Stomach (tissue), 9 donors: ENCODE results near the gene UPF2. TPM values are rescaled to one million over a fixed set of nuclear protein-coding genes. Genes with fewer than 3 reads are reported as not detected.
"Not testable (repeated sequence)": the region's sequence is repeated elsewhere in the genome, so short reads cannot be mapped to it uniquely, and the experiment has no call there.

ENCODE experiments used
- DNase-seq, 2 donors: peaks; one replicate each; pipeline versions ENCODE4 v3.0.0 to v3.0.0-alpha.2; 2013 to 2019
- H3K27ac ChIP-seq, 5 donors: fragments of 200-600 bp in 4 of 5; sonication (generic) in 4 of 5; one replicate each; pipeline ENCODE4 v1.5.1; 2013 to 2019; ENCODE audit warnings: mild to moderate bottlenecking in 1 of 5, moderate library complexity in 1 of 5
- H3K27me3 ChIP-seq, 3 donors: fragments of 200-600 bp; sonication (generic); one replicate each; pipeline ENCODE4 v1.5.1; 2017 to 2019; ENCODE audit warnings: mixed run types in 1 of 3
- H3K36me3 ChIP-seq, 4 donors: fragments of 200-600 bp; sonication (generic); 1 replicate in 3 of 4; 2 replicates in 1 of 4; pipeline ENCODE4 v1.5.1; 2016 to 2019
- H3K4me1 ChIP-seq, 4 donors: fragments of 200-600 bp; sonication (generic); one replicate each; pipeline ENCODE4 v1.5.1; 2016 to 2019
- H3K4me3 ChIP-seq, 4 donors: fragments of 200-600 bp; sonication (generic) in 3 of 4; one replicate each; pipeline ENCODE4 v1.5.1; 2016 to 2019; ENCODE audit warnings: mild to moderate bottlenecking in 1 of 4
- H3K9me3 ChIP-seq, 4 donors: fragments of 200-600 bp; sonication (generic); one replicate each; pipeline ENCODE4 v1.5.1; 2016 to 2019
- CTCF ChIP-seq, 7 experiments: fragments of 450-650 bp in 4 of 7; fragments of 200-600 bp in 3 of 7; sonication (generic) in 3 of 7; IDR thresholded peaks; one replicate each; pipeline ENCODE4 v1.5.1; 2016 to 2019; ENCODE audit warnings: antibody characterized with exemption in 7 of 7, control low read depth in 2 of 7, mild to moderate bottlenecking in 1 of 7
- EP300 ChIP-seq: sonication (generic); formaldehyde crosslinking; IDR thresholded peaks from one replicate; pipeline ENCODE4 v1.6.1; 2017; ENCODE audit warnings: antibody characterized with exemption
- POLR2A ChIP-seq, 4 donors: fragments of 450-650 bp; IDR thresholded peaks; one replicate each; pipeline ENCODE4 v1.6.1; 2016; ENCODE audit warnings: antibody characterized with exemption in 4 of 4, control low read depth in 2 of 4, mild to moderate bottlenecking in 1 of 4, moderate library complexity in 1 of 4
- POLR2AphosphoS5 ChIP-seq, 3 donors: sonication (generic); formaldehyde crosslinking; IDR thresholded peaks; one replicate each; pipeline ENCODE4 v1.6.1; 2016; ENCODE audit warnings: antibody characterized with exemption in 3 of 3
- WGBS, 5 donors: extraction: QIAGEN DNeasy Blood & Tissue Kit in 3 of 5; methylation state at CpG; one replicate each; pipeline versions ENCODE4 v1.1.5 to v1.1.7; 2013 to 2018; 5-methylcytosine and 5-hydroxymethylcytosine counted together
- intact Hi-C: fragments of 100-400 bp; cut with DNase I; formaldehyde crosslinking; loops from one replicate; pipeline ENCODE4 v1.15.1; 2023; ENCODE audit warnings: low total_unique reads
- polyA plus RNA-seq, 3 donors: library from polyadenylated mRNA; stranded (reverse); fragments of 200-250 nt; gene quantifications; one replicate each; pipeline ENCODE4 v1.2.3, GENCODE V29; 2013
- total RNA-seq, 5 donors: library from RNA; depleted of rRNA; stranded (reverse); fragments of >200 nt; gene quantifications; one replicate each; pipeline versions ENCODE4 v1.1.0 to v1.2.3, GENCODE V29; 2014 to 2016
- donor health status: healthy with polysubstance abuse.
- donor health status: Bipolar disorder and iron deficiency.
- donor health status: healthy.

The UPF2 gene
- total and polyA plus RNA-seq, 8 donors, result 8.7 to 48.6 (median 17.2) TPM

- Histone ChIP-seq H3K27ac (no peak overlapping the region), H3K4me3 (no peak overlapping the region), H3K4me1 (peaks cover 0 to 5% (median 2%) of the 10 kb centered on the region in 4 donors), H3K27me3 (no peaks in the 10 kb centered on the region), H3K9me3 (no peaks in the 10 kb centered on the region), H3K36me3 (no peaks in the 10 kb centered on the region)
- intact Hi-C loops, result no loop called here
- TF ChIP-seq POLR2AphosphoS5 (IDR thresholded peaks at IDR 0.05) (no peak), CTCF (IDR thresholded peaks at IDR 0.05) (no peak), POLR2A (IDR thresholded peaks at IDR 0.05) (no peak), EP300 (no peak)
- DNase-seq, result no peak
- 90 to 95% (median 91%) methylated on average over 31 to 47 of the region's 47 CpGs for WGBS, 5 donors
Observed at GRCh38 chr10:11894381-11895107, 148.1 kb downstream of the UPF2 start.

GRCh38 chr10:11893749-11894278 lies 148.8 kb downstream of the UPF2 start:
- Histone ChIP-seq H3K36me3 (no peaks in the 10 kb centered on the region), H3K4me1 (peaks cover 0 to 5% (median 2%) of the 10 kb centered on the region in 4 donors), H3K27me3 (no peaks in the 10 kb centered on the region), H3K4me3 (no peak overlapping the region), H3K9me3 (no peaks in the 10 kb centered on the region), H3K27ac (no peak overlapping the region)
- 89 to 93% (median 90%) methylated on average over 19 to 22 of the region's 22 CpGs for WGBS, 5 donors
- intact Hi-C loops, result no loop called here
- no peak for DNase-seq
- TF ChIP-seq POLR2AphosphoS5 (IDR thresholded peaks at IDR 0.05) (no peak), POLR2A (IDR thresholded peaks at IDR 0.05) (no peak), EP300 (no peak), CTCF (IDR thresholded peaks at IDR 0.05) (no peak)

GRCh38 chr10:11891776-11892486 lies 150.7 kb downstream of the UPF2 start:
- H3K4me3 ChIP-seq, result no peak overlapping the region
- no peak overlapping the region for H3K27ac ChIP-seq
- H3K36me3 ChIP-seq, result no peaks in the 10 kb centered on the region
- no peaks in the 10 kb centered on the region for H3K4me1 ChIP-seq
- H3K27me3 ChIP-seq, result no peaks in the 10 kb centered on the region
- TF ChIP-seq EP300, result no peak
- no peak for DNase-seq
- intact Hi-C loops, result no loop called here
- 96 to 97% (median 96%) methylated on average over 22 of the region's 22 CpGs for WGBS, 5 donors
- no peaks in the 10 kb centered on the region for H3K9me3 ChIP-seq

- WGBS, 5 donors, result 77 to 82% (median 77%) methylated on average over 8 of the region's 8 CpGs
- H3K27me3 ChIP-seq, H3K9me3 ChIP-seq, H3K36me3 ChIP-seq, H3K4me1 ChIP-seq, intact Hi-C loops, H3K27ac ChIP-seq, DNase-seq, H3K4me3 ChIP-seq: not testable (repeated sequence)
Observed at GRCh38 chr10:11889263-11889662, 153.3 kb downstream of the UPF2 start.

GRCh38 chr10:11887381-11888227 lies 155.0 kb downstream of the UPF2 start:
- intact Hi-C loops, result no loop called here
- Histone ChIP-seq H3K36me3 (no peaks in the 10 kb centered on the region), H3K4me3 (no peak overlapping the region), H3K9me3 (no peaks in the 10 kb centered on the region), H3K27me3 (no peaks in the 10 kb centered on the region), H3K27ac (no peak overlapping the region), H3K4me1 (no peaks in the 10 kb centered on the region)
- TF ChIP-seq POLR2A (IDR thresholded peaks at IDR 0.05) (no peak), POLR2AphosphoS5 (IDR thresholded peaks at IDR 0.05) (no peak), EP300 (no peak), CTCF (IDR thresholded peaks at IDR 0.05) (no peak)
- DNase-seq, result no peak
- 87 to 92% (median 88%) methylated on average over 12 to 16 of the region's 16 CpGs for WGBS, 5 donors
